AG08395 (cell line): ENCODE results near the gene CASTOR2.
"Not testable (repeated sequence)": the region's sequence is repeated elsewhere in the genome, so short reads cannot be mapped to it uniquely, and the experiment has no call there.

Experiments
- DNase-seq: peaks from one replicate; pipeline ENCODE4 v3.0.0; 2012; ENCODE audit warnings: mixed read lengths, low spot score

The CASTOR2 gene

DNA sequence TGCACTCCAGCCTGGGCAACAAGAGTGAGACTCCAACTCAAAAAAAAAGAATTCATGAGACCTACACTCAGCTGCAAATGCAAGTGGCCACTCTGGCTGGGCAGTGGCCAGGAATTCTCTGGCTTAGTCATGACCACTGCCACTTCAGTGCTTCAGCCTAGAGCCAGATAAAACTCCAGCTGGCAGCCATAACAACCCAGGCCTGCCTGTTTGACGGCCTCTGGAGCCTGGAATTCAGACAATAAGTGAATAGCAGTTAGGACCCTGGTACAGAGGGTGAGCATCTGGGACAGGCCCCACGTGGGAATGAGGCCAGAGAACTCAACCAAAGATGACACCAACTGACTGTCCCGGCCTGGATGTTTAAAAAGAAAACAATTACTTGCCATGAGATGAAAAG, 90.2 kb downstream of the CASTOR2 start:
- peak; percentile 96 for DNase-seq

DNA sequence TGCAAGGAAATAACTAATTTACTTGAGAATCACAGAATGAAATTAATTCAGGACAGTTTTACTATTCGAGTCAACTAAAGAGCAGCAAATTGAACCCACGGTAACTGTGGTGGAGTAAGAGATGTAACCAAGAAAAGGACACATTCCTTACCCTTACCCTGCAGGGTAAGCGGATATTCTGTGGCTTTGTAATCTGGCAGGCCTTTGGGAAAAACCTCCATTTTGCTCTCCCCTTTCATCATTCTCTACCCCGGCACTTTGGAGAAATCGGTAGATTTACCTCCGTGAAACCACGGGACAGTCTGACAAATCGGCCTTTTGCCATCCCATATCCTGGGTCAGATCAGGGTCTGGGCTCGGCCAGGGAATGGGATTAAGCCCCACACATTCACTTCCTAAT, 90.7 kb downstream of the CASTOR2 start:
- DNase-seq: peak; percentile 37

DNA sequence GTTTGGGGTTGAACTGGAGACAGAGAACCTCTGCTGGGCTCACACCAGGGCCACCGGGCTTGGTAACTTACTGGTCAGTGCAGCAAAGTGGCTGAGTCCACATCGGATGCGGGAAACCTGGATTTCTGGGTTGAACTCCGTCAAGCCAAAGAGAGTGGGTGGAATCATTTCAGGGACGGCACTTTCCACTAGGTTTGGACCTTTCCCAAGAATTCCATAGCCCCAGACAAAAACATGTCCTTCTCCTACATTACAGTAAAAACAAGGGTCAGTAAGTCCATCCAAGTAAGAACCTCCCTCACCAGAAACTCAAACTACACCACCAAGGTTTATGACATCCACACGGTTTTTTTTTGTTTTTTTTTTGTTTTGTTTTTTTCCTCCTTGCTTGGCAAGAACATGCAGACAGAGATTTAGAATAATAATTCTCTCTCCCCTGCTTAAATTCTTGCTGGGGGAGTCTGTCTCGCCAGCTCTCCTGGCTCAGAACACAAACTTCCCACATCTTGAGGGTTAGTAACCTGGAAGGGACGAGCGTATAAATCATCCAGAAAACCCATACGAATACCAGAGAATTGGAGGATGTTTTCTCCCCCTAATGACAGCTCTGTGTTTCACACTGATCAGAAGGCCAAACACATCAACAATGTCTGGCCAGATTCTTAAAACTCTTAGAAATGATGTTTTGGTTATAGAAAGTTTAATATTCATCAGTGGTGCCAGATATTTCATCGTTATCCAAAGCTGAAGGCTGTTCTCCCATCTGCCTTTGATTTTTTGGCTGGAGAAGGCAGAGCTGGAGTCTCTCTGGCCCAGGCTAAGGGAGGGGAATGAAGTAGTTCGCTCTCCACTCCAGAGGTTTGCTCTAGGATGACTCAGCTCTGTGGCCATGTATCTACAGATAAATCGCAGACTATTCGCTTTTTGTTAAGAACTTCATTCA, 91.6 kb downstream of the CASTOR2 start:
- peak; percentile 89 for DNase-seq

DNA sequence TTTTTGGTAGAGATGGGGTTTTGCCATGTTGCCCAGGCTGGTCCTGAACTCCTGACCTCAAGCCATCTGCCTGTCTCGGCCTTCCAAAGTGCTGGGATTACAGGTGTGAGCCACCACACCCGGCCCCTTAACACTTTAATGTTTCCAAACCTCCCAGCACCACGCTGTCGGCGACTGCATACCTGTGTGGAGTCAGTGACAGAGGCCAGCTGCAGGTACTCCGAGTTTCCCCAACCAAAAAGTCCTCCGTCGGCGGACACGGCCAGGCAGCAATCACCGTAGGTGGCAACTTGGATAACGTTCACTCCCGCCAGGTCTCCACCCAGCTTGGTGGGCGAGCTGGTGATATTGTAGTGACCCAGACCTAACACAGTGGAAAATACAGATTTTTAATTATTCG, 93.9 kb downstream of the CASTOR2 start:
- no peak for DNase-seq

DNA sequence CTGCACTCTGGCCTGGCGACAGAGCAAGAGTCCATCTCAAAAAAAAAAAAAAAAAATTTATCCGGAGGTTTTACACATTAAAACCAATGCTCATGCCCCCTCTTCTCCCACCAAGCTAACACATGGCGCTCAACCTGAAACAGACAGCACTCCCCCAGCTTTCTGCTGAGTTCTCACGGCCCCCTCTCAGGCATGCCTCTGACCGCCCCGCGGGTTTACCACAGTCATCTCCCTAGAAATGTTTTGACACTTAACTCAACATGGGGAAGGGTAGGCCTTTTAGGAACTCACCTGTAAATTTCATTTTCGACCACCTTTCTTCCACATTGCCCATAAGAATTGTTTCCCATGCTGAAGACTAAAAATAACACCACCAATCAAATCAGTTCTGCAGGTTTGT, 99.8 kb downstream of the CASTOR2 start:
- DNase-seq: no peak

DNA sequence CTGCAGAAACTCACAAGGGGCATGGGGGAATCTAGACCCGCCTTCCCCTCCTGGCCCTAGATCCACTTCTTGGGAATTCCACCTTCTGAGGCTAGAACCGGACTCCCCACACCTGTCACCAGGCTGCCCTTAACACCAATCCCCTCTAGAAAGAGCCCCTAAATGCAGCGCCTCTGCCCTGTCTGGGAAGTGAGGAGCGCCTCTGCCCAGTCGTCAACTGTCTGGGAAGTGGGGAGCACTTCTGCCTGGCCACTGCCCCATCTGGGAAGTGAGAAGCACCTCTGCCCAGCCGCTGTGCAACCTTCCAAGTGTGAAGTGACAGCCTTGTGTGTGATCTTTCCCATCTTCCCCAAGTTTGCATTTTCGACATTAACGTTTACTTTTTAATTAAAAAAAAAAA, 100.3 kb downstream of the CASTOR2 start:
- no peak for DNase-seq

DNA sequence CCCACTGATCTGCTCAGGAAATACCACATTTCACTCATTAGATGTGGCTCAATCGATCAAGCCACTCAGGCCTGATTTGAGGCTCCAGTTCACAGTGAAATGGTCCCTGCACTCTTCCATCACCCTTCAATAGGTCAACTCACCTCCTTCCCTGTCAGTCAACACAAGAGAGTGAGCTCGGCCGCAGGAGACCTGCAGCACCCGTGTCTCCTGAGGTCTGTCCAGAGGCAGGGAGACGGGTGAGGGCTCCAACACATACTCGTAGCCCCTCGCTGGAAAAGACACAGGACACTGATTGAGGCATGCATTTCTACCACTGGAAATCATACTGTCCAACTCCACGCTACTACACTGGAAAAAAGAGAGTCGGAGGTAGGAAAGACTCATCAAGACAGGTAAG, 102.0 kb downstream of the CASTOR2 start:
- no peak for DNase-seq

DNA sequence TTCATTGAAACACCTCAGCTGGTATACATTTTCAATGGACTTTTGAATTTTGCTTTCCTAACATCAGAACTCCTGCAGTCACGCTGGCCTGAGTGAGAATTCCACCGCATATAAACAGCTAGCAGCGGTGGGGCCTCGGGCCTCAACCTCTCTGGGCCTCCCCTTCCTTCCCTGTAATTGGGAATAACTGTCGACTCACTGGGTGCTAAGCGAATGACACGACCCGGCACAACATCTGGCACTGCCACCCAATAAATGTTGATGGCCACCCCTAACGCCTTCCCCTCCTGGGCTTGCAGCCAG, 108.4 kb downstream of the CASTOR2 start:
- DNase-seq: no peak

DNA sequence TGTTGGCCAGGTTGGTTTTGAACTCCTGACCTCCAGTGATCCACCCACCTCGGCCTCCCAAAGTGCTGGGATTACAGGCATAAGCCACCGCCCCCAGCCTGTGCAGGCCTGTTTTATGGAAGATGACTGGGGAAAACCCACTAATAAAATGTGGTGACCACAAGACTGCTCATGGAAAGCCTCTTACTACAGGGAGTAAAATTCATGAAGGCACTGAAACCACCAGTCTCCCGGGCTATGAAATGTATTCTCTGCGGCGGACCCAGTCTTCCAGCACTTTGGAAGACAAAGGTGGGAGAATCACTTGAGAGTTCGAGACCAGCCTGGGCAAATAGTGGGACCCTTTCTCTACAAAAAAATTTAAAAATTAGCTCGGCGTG, 109.7 kb downstream of the CASTOR2 start:
- DNase-seq: not testable (repeated sequence)
